HepG2 (cell line): ENCODE results near the gene CD248. TPM values are rescaled to one million over a fixed set of nuclear protein-coding genes. Genes with fewer than 3 reads are reported as not detected.

ENCODE experiments used
- BRD4 ChIP-seq: sonication (generic); formaldehyde crosslinking; IDR thresholded peaks from 2 replicates; pipeline ENCODE4 v1.4.0; 2020; ENCODE audit warnings: missing genetic modification reagents
- CC2D1A ChIP-seq: sonication (generic); formaldehyde crosslinking; IDR thresholded peaks from 2 replicates; pipeline ENCODE4 v1.8.1; 2023; ENCODE audit warnings: mild to moderate bottlenecking, missing genetic modification reagents
- CHD4 ChIP-seq: fragments of 200-600 bp; sonication (generic); IDR thresholded peaks from 2 replicates; pipeline ENCODE4 v1.7.0; 2017; ENCODE audit warnings: mild to moderate bottlenecking, low read length, borderline replicate concordance
- FOSL2 ChIP-seq: sonication (generic); formaldehyde crosslinking; IDR thresholded peaks from 2 replicates; pipeline ENCODE4 v1.4.0; 2020; ENCODE audit warnings: missing genetic modification reagents
- HOXA3 ChIP-seq: sonication (generic); formaldehyde crosslinking; IDR thresholded peaks from 2 replicates; pipeline ENCODE4 v1.5.0; 2020; ENCODE audit warnings: missing genetic modification reagents
- HOXA7 ChIP-seq: sonication (generic); formaldehyde crosslinking; IDR thresholded peaks from 2 replicates; pipeline ENCODE4 v1.8.1; 2022; ENCODE audit warnings: mild to moderate bottlenecking, missing genetic modification reagents, moderate library complexity
- JUN ChIP-seq: sonication (generic); formaldehyde crosslinking; IDR thresholded peaks from 2 replicates; pipeline ENCODE4 v1.4.0; 2020; ENCODE audit warnings: mild to moderate bottlenecking, missing genetic modification reagents
- SCMH1 ChIP-seq: sonication (generic); formaldehyde crosslinking; IDR thresholded peaks from 2 replicates; pipeline ENCODE4 v1.9.0; 2021; ENCODE audit warnings: missing genetic modification reagents, mild to moderate bottlenecking, borderline replicate concordance
- SIX1 ChIP-seq: sonication (generic); formaldehyde crosslinking; IDR thresholded peaks from 2 replicates; pipeline ENCODE4 v1.4.0; 2020; ENCODE audit warnings: missing genetic modification reagents, borderline replicate concordance
- STAG1 ChIP-seq: sonication (generic); formaldehyde crosslinking; IDR thresholded peaks from 2 replicates; pipeline ENCODE4 v1.4.0; 2020; ENCODE audit warnings: missing genetic modification reagents
- TOPORS ChIP-seq: sonication (generic); formaldehyde crosslinking; IDR thresholded peaks from 2 replicates; pipeline ENCODE4 v1.8.0; 2023; ENCODE audit warnings: mild to moderate bottlenecking, missing genetic modification reagents
- TRIM24 ChIP-seq: sonication (generic); formaldehyde crosslinking; IDR thresholded peaks from 2 replicates; pipeline ENCODE4 v1.8.0; 2022; ENCODE audit warnings: mild to moderate bottlenecking, missing genetic modification reagents
- ZBTB3 ChIP-seq: sonication (generic); formaldehyde crosslinking; IDR thresholded peaks from 2 replicates; pipeline ENCODE4 v1.4.0; 2020; ENCODE audit warnings: low read depth, mild to moderate bottlenecking, moderate library complexity, missing genetic modification reagents, borderline replicate concordance
- ZNF274 ChIP-seq: sonication (generic); formaldehyde crosslinking; IDR thresholded peaks from 2 replicates; pipeline ENCODE4 v1.5.1; 2020; ENCODE audit warnings: mild to moderate bottlenecking, missing genetic modification reagents
- ZNF567 ChIP-seq: sonication (generic); formaldehyde crosslinking; IDR thresholded peaks from 2 replicates; pipeline ENCODE4 v1.8.1; 2023; ENCODE audit warnings: mild to moderate bottlenecking, missing genetic modification reagents, borderline replicate concordance
- ZNF691 ChIP-seq: sonication (generic); formaldehyde crosslinking; IDR thresholded peaks from 2 replicates; pipeline ENCODE4 v1.4.0; 2020; ENCODE audit warnings: missing genetic modification reagents, low read depth, mild to moderate bottlenecking, borderline replicate concordance
- ZZZ3 ChIP-seq: sonication (generic); formaldehyde crosslinking; IDR thresholded peaks from 2 replicates; pipeline ENCODE4 v1.4.0; 2020; ENCODE audit warnings: missing genetic modification reagents, mild to moderate bottlenecking, borderline replicate concordance
- polyA plus RNA-seq, 8 experiments: library from polyadenylated mRNA; depleted of rRNA in 3 of 8; stranded (reverse) in 7 of 8; unstranded in 1 of 8; fragments of >200 nt; fragmentation: Illumina TruSeq in 4 of 8; extraction: Trizol in 4 of 8; gene quantifications; 2 replicates each; pipeline versions ENCODE4 v1.2.1 to v1.2.3, GENCODE V29; 2011 to 2016; ENCODE audit warnings: low read depth in 4 of 8, missing spikeins in 1 of 8, mixed read lengths in 1 of 8; ENCODE audit not compliant: insufficient read depth in 1 of 8
- total RNA-seq, 5 experiments: library from RNA; depleted of rRNA; stranded (reverse); fragments of >200 nt; fragmentation: Illumina TruSeq; extraction: Trizol; gene quantifications; 2 replicates each; pipeline ENCODE4 v1.2.3, GENCODE V29; 2016; ENCODE audit warnings: low read depth in 1 of 5
- TF ChIP-seq, protein P1 (sequence below): sonication (generic); formaldehyde crosslinking; IDR thresholded peaks from 2 replicates; pipeline ENCODE4 v1.4.0; 2020; ENCODE audit warnings: missing genetic modification reagents, borderline replicate concordance
- TF ChIP-seq, protein P2 (sequence below): sonication (generic); formaldehyde crosslinking; IDR thresholded peaks from 2 replicates; pipeline ENCODE4 v1.5.1; 2020; ENCODE audit warnings: missing genetic modification reagents, mild to moderate bottlenecking, borderline replicate concordance
- TF ChIP-seq, protein P3 (sequence below): sonication (generic); formaldehyde crosslinking; IDR thresholded peaks from 2 replicates; pipeline ENCODE4 v1.4.0; 2020; ENCODE audit warnings: mild to moderate bottlenecking, missing genetic modification reagents
- TF ChIP-seq, protein P4 (sequence below): sonication (generic); formaldehyde crosslinking; IDR thresholded peaks from 2 replicates; pipeline ENCODE4 v1.4.0; 2020; ENCODE audit warnings: missing genetic modification reagents

The CD248 gene
- total and polyA plus RNA-seq, 2 of the 13 experiments (the other 11 are each of a cell fraction or from before 2014, with no cell fraction given) = 0.25 to 0.35 TPM

- TF ChIP-seq, protein P1, sequence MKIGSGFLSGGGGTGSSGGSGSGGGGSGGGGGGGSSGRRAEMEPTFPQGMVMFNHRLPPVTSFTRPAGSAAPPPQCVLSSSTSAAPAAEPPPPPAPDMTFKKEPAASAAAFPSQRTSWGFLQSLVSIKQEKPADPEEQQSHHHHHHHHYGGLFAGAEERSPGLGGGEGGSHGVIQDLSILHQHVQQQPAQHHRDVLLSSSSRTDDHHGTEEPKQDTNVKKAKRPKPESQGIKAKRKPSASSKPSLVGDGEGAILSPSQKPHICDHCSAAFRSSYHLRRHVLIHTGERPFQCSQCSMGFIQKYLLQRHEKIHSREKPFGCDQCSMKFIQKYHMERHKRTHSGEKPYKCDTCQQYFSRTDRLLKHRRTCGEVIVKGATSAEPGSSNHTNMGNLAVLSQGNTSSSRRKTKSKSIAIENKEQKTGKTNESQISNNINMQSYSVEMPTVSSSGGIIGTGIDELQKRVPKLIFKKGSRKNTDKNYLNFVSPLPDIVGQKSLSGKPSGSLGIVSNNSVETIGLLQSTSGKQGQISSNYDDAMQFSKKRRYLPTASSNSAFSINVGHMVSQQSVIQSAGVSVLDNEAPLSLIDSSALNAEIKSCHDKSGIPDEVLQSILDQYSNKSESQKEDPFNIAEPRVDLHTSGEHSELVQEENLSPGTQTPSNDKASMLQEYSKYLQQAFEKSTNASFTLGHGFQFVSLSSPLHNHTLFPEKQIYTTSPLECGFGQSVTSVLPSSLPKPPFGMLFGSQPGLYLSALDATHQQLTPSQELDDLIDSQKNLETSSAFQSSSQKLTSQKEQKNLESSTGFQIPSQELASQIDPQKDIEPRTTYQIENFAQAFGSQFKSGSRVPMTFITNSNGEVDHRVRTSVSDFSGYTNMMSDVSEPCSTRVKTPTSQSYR = no peak
- TF ChIP-seq TOPORS (CRISPR knock-in tag) (0 out of 2 replicates have a peak, but pooled peaks have one; percentile 53), ZZZ3 (CRISPR knock-in tag) (peak; percentile 77; the same call in 1 of the 2 replicates), ZBTB3 (0 out of 2 replicates have a peak, but pooled peaks have one; percentile 88), SCMH1 (CRISPR knock-in tag) (no peak), BRD4 (no peak), CC2D1A (CRISPR knock-in tag) (no peak), TRIM24 (CRISPR knock-in tag) (no peak), SIX1 (CRISPR knock-in tag) (no peak), ZNF274 (no peak), CHD4 (no peak), HOXA7 (no peak), ZNF691 (peak; percentile 84; the same call in 1 of the 2 replicates), ZNF567 (CRISPR knock-in tag) (no peak), HOXA3 (CRISPR knock-in tag) (peak; percentile 96), JUN (CRISPR knock-in tag) (no peak), FOSL2 (CRISPR knock-in tag) (peak; percentile 57), STAG1 (CRISPR knock-in tag) (no peak)
- TF ChIP-seq, protein P2, sequence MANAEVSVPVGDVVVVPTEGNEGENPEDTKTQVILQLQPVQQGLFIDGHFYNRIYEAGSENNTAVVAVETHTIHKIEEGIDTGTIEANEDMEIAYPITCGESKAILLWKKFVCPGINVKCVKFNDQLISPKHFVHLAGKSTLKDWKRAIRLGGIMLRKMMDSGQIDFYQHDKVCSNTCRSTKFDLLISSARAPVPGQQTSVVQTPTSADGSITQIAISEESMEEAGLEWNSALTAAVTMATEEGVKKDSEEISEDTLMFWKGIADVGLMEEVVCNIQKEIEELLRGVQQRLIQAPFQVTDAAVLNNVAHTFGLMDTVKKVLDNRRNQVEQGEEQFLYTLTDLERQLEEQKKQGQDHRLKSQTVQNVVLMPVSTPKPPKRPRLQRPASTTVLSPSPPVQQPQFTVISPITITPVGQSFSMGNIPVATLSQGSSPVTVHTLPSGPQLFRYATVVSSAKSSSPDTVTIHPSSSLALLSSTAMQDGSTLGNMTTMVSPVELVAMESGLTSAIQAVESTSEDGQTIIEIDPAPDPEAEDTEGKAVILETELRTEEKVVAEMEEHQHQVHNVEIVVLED (CRISPR knock-in tag) = peak; percentile 71; the same call in 1 of the 2 replicates
- TF ChIP-seq, protein P3, sequence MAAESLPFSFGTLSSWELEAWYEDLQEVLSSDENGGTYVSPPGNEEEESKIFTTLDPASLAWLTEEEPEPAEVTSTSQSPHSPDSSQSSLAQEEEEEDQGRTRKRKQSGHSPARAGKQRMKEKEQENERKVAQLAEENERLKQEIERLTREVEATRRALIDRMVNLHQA (CRISPR knock-in tag) = no peak
- TF ChIP-seq, protein P4, sequence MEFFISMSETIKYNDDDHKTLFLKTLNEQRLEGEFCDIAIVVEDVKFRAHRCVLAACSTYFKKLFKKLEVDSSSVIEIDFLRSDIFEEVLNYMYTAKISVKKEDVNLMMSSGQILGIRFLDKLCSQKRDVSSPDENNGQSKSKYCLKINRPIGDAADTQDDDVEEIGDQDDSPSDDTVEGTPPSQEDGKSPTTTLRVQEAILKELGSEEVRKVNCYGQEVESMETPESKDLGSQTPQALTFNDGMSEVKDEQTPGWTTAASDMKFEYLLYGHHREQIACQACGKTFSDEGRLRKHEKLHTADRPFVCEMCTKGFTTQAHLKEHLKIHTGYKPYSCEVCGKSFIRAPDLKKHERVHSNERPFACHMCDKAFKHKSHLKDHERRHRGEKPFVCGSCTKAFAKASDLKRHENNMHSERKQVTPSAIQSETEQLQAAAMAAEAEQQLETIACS (CRISPR knock-in tag) = no peak; the same call in 1 of the 2 replicates
Observed at GRCh38 chr11:66344550-66345315, 27.9 kb upstream of the CD248 start, which contains the start of gene BRMS1 (continued).
